NCI-H128 (cell line): ENCODE data around the gene F5.

Experiments
- DNase-seq: peaks from one replicate; lab custom pipeline; 2025; ENCODE audit not compliant: unreplicated experiment; lab: John Stamatoyannopoulos, UW

Gene F5

GRCh38 chr1:169484101-169484500, 102.2 kb downstream of the F5 start:
- DNase-seq: peak; percentile 55

GRCh38 chr1:169483500-169483966, 102.7 kb downstream of the F5 start:
- no peak for DNase-seq

DNA sequence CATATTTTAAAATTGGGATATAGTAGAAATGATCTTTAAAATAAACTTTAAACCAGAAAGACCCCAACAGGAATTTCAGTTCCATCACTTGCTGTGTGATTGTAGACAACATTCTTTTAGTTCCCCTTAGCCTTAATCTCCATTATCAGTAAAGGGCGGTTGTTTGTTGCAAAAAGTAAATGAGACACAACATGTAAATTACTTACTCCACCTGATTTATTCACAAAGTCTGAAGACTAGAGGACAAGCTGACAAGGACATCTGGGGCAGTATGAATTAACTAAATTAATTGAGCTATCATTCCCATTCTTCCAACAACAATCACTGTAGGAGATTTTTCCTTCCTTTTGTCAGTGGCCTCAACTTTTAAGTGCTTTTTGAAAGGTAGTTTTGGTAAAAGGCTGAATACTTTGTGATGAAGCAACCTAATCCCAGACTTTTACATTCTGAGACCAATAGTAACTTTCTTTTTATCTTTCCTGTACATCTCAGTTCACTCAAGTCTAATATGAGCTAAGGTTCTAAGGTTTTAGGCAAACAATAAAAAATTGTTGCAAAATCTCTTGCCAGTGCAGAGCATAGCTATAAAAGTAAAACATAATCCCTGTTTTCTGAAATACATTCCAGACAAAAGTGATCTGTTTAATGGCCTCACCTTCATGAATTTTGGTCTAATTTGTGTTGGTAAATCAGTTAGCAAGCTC, 106.8 kb downstream of the F5 start:
- DNase-seq: no peak

GRCh38 chr1:169478094-169478672, 108.1 kb downstream of the F5 start:
- DNase-seq: no peak

DNA sequence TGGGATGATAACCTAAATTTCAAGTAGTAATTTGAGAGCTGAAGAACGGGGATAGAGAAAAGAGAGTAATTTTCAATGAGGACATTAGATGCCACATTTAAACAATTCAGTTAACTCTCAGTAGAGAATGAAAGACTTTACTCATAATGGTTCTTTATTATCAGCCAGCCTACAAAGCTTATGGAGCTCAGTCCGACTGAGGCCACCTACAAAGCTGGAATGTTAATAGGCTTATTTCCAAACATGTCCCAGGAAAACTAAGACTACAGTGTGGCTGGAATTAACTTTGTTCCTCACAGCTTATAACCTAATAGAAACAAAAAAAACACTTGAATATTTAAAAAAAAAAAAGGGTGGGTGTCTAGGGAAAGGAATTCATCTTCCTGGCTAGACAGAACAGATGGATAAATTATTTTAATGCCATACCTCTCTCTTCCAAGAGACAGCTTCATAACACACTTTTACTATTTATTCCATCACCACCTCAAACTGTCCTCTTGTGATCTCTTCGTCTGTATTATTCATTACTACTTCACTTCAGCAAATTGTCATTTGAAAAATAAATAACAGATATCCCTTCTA, 110.4 kb downstream of the F5 start:
- DNase-seq: no peak

- DNase-seq: no peak
Measured at GRCh38 chr1:169474302-169474995, 111.8 kb downstream of the F5 start.

DNA sequence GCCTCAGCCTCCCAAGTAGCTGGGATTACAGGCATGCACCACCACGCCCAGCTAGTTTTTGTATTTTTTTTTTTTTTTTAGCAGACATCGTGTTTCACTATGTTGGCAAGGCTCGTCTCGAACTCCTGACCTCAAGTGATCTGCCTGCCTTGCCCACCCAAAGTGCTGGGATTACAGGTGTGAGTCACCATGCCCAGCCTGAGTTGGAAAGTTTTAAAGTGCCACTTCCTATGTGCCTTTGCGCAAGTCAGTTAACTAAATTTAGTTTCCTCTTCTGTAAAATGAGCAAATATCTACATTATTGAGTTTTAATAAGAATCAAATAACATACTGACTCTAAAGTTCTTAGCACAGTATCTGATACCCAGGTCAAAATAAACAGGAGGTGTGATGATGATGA, 112.9 kb downstream of the F5 start:
- no peak for DNase-seq

DNA sequence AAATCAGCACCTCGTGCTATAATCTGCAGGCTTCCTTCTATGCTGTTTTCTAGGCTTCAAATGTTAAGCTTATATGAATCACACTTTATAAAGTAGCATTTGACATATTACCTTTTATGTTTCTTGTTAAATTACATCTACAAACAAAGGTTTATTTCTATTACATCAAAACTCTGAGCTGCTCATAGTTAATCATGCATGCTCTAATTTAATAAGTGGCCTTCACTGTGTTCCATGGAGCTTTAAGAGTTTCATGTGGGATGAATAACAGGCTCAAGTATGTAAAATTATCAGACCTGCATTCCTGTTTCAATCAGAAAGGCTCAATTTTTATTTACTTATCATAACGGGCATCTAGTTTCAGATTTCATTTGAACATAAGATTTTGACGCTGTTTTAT, 113.5 kb downstream of the F5 start:
- DNase-seq: no peak

DNA sequence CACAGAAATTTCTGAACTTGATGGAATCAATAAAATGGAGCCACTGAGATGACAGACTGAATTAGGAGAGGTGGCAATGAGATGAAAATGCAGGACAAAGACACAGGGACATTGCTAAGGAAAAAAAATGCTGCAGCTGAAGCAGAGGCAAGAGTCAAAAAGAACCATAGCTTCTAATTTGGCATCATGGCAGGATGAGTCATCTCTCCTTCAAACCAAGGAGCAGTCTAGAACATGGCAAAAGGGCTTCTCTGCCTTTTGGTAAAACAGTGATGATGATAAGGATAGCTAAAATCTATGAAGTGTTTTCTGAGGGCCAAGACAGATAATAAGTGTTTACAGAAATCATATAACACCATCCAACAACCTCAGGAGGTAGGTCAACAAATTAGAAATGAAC, 117.3 kb downstream of the F5 start:
- no peak for DNase-seq

- no peak for DNase-seq
Measured at GRCh38 chr1:169466259-169467230, 119.7 kb downstream of the F5 start.

- DNase-seq: no peak
Measured at GRCh38 chr1:169465281-169465680, 121.0 kb downstream of the F5 start.
